Esophagus squamous epithelium (tissue), 4 donors: Measurements from ENCODE around the gene PRKCA.

Source experiments
- POLR2A ChIP-seq, 4 donors: fragments of 450-650 bp; IDR thresholded peaks; one replicate each; pipeline ENCODE4 v1.6.1; 2017; ENCODE audit warnings: antibody characterized with exemption in 4 of 4, mild to moderate bottlenecking in 4 of 4, moderate library complexity in 3 of 4
- TF ChIP-seq, protein P1 (sequence below), 6 experiments: fragments of 450-650 bp in 4 of 6; fragments of 200-600 bp in 2 of 6; sonication (generic) in 2 of 6; IDR thresholded peaks; one replicate each; pipeline ENCODE4 v1.5.1; 2016 to 2019; ENCODE audit warnings: antibody characterized with exemption in 6 of 6, mild to moderate bottlenecking in 4 of 6, moderate library complexity in 4 of 6

DNA sequence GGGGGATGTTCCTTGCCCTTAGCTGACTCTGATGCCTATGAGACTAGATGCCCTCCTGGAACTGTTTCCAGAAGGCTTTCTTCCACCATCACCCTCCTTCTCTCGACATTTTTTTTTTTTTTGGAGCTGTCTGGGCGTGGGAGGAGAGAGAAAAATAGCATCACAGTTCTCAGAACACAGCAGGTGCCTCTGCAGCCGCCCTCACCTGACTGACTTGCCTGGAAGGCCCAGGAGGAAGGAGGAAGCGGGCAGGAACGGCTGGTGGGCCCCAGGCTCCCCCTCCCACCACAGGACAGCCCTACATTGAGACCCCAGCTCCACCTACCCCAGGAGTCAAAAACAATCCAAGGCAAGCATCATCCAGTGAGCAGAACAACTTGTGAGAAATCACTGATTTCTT lies 512.2 kb downstream of the PRKCA start:
- TF ChIP-seq, protein P1, sequence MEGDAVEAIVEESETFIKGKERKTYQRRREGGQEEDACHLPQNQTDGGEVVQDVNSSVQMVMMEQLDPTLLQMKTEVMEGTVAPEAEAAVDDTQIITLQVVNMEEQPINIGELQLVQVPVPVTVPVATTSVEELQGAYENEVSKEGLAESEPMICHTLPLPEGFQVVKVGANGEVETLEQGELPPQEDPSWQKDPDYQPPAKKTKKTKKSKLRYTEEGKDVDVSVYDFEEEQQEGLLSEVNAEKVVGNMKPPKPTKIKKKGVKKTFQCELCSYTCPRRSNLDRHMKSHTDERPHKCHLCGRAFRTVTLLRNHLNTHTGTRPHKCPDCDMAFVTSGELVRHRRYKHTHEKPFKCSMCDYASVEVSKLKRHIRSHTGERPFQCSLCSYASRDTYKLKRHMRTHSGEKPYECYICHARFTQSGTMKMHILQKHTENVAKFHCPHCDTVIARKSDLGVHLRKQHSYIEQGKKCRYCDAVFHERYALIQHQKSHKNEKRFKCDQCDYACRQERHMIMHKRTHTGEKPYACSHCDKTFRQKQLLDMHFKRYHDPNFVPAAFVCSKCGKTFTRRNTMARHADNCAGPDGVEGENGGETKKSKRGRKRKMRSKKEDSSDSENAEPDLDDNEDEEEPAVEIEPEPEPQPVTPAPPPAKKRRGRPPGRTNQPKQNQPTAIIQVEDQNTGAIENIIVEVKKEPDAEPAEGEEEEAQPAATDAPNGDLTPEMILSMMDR (IDR thresholded peaks at IDR 0.05), result no peak
- no peak for TF ChIP-seq POLR2A (IDR thresholded peaks at IDR 0.05)
